Activated CD4-positive, CD25-positive, alpha-beta regulatory T cell (primary cell): ENCODE data around the gene IFNAR2.

Source experiments
- DNase-seq, 4 experiments: peaks; one replicate each; lab custom pipeline; 2025; lab: John Stamatoyannopoulos, UW

The IFNAR2 gene

DNA sequence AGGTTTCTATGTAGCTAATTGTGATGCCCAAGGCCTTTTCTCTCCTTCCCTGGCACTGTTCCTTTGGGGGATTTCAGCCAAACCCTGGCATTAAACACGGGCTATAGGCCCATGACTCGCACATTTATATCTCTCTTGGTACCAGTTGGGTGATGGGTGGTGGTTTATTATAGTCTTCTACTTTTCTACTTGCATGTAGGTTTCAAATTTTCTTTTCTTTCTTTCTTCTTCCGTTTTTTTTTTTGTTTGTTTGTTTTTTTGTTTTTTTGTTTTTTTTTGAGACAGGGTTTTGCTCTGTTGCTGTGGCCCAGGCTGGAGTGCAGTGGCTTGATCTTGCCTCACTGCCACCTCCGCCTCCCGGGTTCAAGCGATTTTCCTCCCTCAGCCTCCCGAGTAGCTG lies 37.5 kb downstream of the IFNAR2 start:
- DNase-seq: no peak

DNA sequence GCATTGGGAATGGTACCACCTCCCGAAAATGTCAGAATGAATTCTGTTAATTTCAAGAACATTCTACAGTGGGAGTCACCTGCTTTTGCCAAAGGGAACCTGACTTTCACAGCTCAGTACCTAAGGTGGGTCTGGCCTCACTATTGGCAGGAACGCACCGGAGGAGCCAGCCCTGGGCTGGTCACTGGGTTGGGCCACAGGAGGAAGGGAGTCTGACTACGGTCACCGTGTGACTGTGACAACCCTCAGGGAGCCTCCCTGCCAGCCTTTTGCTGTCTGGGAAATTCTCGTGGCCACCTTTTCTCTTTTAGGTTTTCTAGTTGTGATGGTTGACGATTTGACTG lies 38.6 kb downstream of the IFNAR2 start:
- no peak for DNase-seq

DNA sequence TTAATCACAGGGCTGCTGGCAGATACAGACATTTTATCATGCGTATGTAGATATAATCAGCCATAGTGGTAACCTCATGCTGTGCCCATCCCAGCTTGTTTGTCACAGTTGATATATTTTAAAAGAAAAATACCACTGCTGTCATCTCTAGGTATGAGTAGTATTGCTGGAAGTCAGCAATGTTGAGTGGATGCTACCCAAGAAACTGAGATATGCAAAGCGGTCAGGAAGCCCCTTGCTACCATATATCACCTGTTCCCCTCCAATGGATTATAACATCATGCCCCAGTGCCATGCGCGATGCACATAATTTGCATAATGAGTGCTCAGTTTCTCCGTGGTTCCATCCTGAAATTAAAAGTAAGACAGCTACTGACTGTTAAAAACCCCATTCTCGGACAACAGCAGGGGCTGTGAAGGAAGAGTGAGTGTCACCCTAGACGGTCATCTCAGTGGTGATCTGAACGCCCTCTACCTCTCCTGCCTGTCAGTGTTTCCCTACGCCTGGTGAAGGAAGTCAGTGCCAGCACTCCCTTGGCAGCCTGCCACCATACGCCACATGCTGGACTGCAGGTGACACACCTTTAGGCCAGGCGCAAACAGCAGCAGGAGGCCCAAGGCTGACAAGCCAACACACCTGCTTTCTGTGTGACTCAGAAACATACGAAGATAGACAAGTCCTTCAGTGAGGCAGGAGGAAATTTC lies 39.2 kb downstream of the IFNAR2 start:
- peak in 3 of 4 experiments; percentile 9 to 19 (median 17) for DNase-seq

DNA sequence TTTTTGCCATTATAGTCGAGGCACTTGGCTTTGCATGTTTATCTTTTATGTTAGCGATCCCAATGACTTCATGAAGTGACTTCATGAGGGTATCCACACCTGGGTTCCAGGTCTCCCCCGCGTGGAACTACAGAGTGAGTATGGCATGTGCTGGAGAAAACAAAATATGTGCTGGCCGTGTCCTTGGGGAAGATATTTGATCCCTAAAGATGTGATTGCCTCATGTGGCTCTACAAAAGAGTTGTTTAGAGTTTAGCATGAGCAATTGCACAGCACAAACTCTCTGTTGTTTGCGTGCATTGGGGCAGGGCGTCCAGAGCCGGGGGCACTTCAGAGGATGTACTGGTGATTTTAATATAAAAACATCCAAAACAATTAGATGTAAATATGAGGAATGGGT lies 41.2 kb downstream of the IFNAR2 start:
- DNase-seq: no peak

DNA sequence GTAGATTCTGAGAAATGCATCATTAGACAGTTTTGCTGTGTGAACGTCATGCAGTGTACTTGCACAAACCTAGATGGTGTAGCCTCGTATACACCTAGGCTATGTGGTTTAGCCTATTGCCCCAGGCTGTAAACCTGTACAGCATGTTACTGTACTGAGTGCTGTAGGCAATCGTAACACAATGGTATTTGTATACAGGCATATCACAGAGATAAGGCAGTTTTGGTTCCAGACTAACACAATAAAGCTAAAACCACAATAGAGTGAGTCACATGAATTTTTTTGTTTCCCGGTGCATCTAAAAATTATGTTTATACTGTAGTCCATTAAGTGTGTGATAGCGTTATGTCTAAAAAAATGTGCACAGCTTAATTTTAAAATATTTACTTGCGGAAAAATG lies 43.3 kb downstream of the IFNAR2 start:
- DNase-seq: no peak

DNA sequence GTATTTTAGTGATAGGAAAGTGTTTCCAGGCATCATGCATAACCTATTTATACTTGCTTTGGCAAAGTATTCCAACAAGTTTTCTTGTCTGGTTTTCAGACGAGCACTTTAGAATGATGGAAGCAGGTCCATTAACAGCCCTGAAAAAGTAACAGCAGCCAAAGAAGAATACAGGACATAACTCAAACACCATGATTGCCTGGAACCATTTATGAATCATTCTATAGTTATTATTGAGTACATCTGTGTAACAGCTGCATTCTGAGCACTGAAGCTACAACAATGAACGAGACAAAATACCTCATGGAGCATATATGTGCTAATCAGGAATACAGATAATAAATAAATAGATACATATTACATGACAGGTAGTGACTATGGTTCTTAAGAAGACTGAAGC lies 49.0 kb downstream of the IFNAR2 start:
- DNase-seq: no peak

DNA sequence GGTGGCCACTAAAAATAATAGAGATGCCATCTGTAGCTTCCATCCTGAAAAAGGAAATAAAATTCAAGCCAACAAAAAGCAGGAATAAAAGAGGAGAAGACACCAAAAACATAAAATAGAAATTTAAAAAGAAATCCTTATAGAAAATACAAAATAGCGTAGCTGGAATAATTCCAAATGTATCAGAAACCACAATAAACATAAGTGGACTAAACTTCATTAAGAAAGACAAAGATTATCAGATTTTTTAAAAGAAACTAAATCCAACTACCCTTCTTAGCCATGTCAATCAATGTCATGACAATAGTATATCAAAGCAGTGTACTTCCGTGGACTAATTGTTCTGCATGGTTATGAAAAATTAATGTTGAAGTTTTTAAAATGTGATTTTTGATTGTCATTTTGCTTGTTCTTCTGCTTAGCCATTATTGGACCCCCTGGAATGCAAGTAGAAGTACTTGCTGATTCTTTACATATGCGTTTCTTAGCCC lies 49.6 kb downstream of the IFNAR2 start:
- DNase-seq: no peak
